Superior temporal gyrus (tissue), 1 donor: ENCODE measurements around the gene ALDH2.
"Not testable (repeated sequence)": the region's sequence is repeated elsewhere in the genome, so short reads cannot be mapped to it uniquely, and the experiment has no call there.

Source experiments
- DNase-seq: peaks from one replicate; pipeline ENCODE4 v3.0.0-alpha.2; 2016; ENCODE audit errors: extremely low spot score

Gene ALDH2

GRCh38 chr12:111788178-111788654, 21.5 kb downstream of the ALDH2 start:
- no peak for DNase-seq

- no peak for DNase-seq
These were observed 23.0 kb downstream of the ALDH2 start for GRCh38 chr12:111789779-111790178.

GRCh38 chr12:111791507-111791906, 24.8 kb downstream of the ALDH2 start:
- no peak for DNase-seq

- no peak for DNase-seq
These were observed 25.6 kb downstream of the ALDH2 start for GRCh38 chr12:111792155-111792855.

- DNase-seq: no peak
These were observed 26.1 kb downstream of the ALDH2 start for GRCh38 chr12:111792856-111793235.

- no peak for DNase-seq
These were observed 31.4 kb downstream of the ALDH2 start for GRCh38 chr12:111798182-111798581.

GRCh38 chr12:111799758-111800157, 33.0 kb downstream of the ALDH2 start:
- DNase-seq: no peak

- no peak for DNase-seq
These were observed 36.4 kb downstream of the ALDH2 start for GRCh38 chr12:111803038-111803626.

- DNase-seq: no peak
These were observed 37.1 kb downstream of the ALDH2 start for GRCh38 chr12:111803851-111804250.

GRCh38 chr12:111806304-111806703, 39.6 kb downstream of the ALDH2 start:
- no peak for DNase-seq

GRCh38 chr12:111807232-111807631, 40.5 kb downstream of the ALDH2 start:
- DNase-seq: no peak

- DNase-seq: peak; percentile 93
These were observed 46.4 kb downstream of the ALDH2 start for GRCh38 chr12:111812881-111813741.

- no peak for DNase-seq
These were observed 49.4 kb downstream of the ALDH2 start for GRCh38 chr12:111816065-111816615.

- not testable (repeated sequence) for DNase-seq
These were observed 50.2 kb downstream of the ALDH2 start for GRCh38 chr12:111816898-111817297.

GRCh38 chr12:111818340-111818739, 51.6 kb downstream of the ALDH2 start:
- DNase-seq: no peak

- DNase-seq: no peak
These were observed 52.7 kb downstream of the ALDH2 start for GRCh38 chr12:111819191-111820158.

GRCh38 chr12:111820828-111821227, 54.1 kb downstream of the ALDH2 start:
- DNase-seq: not testable (repeated sequence)

GRCh38 chr12:111822886-111823285, 56.2 kb downstream of the ALDH2 start:
- no peak for DNase-seq

GRCh38 chr12:111823891-111824290, 57.2 kb downstream of the ALDH2 start:
- DNase-seq: no peak

GRCh38 chr12:111824312-111824711, 57.6 kb downstream of the ALDH2 start:
- DNase-seq: not testable (repeated sequence)

GRCh38 chr12:111825509-111825908, 58.8 kb downstream of the ALDH2 start:
- DNase-seq: no peak
